GM19372 (cell line): ENCODE measurements around the gene AMBP.
A peak's percentile ranks its signal among the peaks of the same experiment; 100 is the strongest.
"Not testable (repeated sequence)": the region's sequence is repeated elsewhere in the genome, so short reads cannot be mapped to it uniquely, and the experiment has no call there.

Experiments used
- ATAC-seq: cut with Tn5 transposase; IDR thresholded peaks from one replicate; pipeline ENCODE4 v1.9.1; 2021; ENCODE audit warnings: mild to moderate bottlenecking, low read depth, moderate library complexity; ENCODE audit not compliant: unreplicated experiment

AMBP gene

DNA sequence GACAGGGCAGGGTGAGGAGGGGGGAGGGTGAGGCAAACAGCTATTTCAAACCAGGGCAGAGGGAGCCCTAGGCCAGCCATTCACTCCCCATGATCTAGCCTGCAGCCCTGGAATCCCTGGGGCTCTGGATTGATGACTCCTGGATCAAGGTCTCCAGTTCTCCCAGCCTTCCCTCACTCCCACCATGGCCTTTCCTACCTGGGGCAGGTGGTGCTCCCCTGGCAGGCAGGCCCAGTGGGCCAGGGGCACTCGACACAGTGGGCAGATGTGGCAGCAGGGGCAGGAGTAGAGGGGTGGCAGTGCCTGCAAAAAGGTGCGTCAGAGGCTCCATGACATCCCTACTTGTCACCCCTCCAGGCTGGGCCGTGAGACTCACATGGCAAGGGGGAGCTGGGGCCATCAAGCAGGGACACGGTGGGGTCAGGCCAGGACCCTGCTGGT lies 15.0 kb upstream of the AMBP start:
- no peak for ATAC-seq

DNA sequence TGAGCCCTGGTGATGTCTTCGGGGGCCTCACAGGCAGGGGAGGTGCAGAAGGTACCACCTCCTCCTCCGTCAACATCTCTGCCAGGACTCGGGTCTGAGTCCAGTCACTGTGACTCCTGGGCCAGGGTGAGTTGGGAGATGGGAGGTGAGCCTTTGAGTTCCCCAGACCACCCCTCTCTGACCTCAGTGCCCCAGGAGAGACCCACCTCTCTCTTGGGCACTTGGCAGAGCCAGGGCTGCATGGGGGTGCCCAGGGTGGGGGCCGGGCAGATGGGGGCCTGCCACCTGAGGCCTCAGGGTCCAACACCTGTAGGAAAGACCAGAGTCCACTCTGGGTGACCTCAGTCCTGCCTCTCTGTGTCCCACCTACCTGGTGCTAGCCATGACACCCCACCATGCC lies 14.2 kb upstream of the AMBP start:
- no peak for ATAC-seq

DNA sequence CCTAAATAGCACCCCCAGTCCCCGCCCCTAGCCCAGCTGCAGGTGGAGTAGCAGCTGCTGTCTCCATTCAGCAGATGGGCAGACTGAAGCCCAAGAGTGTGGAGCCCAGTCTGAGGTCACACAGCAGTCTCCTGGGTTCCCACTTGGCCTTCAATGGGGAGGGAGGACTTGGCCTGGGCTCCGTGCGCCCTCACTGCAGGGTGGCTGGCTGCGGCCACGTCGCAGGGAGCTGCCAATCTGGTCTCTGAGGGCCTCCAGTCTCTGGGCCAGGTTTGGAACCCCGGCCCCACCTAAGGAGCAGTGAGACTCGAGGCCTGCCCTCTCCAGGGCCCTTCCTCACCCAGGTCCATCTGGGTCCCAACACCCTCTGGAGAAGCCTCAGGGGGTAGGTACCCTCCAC lies 13.6 kb upstream of the AMBP start:
- no peak for ATAC-seq

DNA sequence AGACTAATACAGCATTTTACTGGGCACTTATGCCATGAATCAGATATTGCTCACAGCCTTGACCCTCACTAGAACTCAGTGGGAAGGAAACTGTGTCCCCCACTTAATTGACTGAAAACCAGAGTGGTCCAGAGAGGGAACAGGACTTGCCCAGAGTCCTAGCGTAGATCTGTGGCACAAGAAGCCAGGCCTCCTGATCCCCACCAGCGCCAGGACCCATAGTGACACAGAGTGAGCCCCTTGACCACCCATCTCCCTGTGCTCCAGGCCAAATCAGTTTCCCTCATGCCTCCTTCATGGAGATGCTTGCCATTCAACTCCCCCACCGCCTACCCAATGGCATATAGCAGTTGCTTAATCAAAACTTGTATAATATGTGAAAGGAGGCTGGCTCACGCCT lies 12.7 kb upstream of the AMBP start:
- ATAC-seq: no peak

DNA sequence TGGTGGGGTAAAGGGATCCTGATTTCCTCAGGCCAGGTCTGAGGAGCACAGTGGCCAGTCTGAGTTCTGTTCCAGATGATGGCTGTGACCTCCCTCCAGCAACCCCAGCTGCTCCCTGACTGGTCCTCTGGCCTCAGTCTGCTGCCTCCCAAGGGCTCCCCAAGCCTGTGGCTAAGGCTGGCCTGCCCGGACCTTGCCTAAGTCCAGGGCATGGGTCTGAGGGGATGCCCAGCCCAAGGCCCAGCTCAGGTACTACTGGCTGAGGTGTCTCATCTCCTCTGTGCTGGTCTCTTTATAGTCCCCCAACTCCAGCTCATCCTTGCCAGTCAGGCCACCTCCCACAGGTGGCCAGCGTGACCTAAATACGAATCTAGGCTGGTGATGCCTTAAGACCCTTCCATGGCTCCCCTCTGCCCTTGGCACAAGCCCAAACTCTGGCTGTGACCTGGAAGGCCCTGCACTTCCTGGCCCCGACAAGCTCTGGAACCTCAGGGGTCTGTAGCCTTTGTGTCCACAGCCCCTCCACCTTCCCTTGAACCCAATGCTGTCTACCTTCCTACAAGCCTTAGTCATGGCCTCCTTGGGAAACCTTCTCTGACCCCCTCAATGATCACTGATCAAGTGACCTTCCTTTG lies 11.2 kb upstream of the AMBP start:
- no peak for ATAC-seq

DNA sequence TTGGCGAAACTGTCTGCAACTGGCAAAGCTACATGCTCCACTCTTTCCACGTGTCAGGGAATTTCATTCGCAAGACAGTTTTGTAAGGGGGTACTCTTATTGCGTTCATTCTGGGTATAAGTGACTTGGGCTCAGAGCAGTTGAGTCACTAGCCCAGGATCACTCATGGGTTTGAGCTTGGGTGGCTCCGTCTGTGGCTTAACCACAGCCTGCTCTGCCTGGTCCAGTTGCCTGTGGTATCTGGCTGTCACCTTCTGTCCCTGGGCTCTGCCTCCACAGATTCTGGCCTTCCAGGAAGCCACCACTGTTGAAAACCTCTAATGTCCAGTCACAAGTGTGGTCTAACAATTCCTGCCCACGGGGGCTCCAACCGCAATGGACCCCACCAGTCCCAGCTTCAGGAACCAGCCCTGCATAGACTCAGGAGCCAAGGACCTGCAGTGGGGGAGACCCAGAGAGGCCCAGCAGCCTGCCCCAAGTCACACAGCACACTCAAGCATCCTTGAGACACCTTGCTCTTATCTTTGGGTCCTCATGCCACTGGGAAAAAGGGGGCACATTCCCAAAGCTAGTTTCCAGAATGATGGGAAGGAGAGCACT lies 10.6 kb upstream of the AMBP start:
- ATAC-seq: no peak

DNA sequence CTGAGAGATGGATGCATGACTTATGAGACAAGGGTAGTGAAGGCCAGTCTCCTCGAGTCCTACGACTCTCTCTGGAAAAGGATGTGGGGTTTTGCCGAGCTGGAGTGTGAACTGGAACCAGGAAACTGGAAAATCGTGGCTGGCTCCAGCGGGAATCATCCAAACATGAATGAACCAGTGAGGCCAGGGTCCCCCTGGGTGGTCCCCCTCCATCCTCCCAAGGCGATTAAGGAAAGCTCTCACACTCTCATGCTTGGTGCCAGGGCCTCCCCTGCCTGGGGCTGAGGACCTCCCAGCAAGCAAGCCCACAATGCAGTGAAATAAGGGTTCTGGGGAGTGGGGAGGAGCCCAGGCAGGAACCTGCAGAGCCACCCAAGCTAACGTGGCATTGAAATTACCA lies 9.6 kb upstream of the AMBP start:
- ATAC-seq: no peak

DNA sequence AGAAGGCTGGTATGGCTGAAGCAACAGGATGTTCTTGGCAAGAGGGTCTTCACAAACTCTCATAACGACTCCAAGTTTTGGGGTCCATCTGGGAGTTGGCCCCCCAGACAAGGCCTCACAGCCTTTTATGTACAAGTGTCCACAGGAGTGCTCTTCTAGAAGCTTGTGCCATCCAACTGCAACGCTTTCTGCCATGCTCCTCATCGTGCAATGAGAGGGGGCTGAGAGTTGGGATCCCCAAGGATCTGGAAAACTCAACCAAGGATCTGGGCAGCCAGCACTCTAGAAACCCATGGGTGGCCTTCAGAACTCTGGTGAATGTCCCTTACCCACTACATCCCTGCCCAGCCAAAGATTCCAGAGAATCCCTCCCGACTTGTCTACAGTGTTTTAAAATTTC lies 8.5 kb upstream of the AMBP start:
- no peak for ATAC-seq

DNA sequence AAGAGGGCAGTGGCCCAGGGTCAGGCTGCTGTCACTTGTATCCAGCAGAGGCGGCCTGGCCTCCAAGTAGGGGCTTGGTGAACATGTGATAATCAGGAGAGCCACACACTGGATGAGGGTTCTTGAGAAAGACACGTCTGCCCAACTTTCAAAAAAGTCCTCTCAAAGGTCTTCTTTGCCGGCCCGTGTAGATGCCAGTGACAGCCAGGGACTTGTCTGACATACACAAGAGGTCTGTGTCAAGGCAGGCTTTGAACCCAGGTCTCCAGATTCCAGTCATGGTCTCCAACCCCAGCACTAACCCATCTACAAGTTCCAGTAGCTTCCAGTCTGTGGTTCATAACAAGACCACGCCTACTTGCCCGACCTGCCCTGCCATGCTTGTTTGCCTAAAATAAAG lies 7.9 kb upstream of the AMBP start:
- no peak for ATAC-seq

DNA sequence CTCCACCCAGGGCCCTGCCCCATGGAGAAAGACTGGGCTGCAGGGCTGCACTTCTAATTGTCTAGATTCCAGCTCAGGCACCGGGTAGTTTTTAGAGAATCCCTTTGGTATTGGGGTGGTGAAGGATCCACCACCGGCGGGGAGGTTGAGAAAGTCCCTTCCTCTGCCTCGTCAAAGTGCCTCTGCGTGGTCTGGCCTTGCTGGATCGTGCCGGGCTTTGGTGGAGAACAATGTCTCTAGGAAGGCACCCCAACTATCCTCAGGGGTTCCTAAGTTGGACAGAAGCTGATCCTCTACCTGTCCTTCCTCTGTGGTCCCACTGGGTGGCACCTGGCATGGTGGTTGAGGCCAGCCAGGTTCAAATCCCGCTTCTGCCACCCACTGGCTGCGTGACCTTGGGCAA lies 7.3 kb upstream of the AMBP start:
- ATAC-seq: no peak

DNA sequence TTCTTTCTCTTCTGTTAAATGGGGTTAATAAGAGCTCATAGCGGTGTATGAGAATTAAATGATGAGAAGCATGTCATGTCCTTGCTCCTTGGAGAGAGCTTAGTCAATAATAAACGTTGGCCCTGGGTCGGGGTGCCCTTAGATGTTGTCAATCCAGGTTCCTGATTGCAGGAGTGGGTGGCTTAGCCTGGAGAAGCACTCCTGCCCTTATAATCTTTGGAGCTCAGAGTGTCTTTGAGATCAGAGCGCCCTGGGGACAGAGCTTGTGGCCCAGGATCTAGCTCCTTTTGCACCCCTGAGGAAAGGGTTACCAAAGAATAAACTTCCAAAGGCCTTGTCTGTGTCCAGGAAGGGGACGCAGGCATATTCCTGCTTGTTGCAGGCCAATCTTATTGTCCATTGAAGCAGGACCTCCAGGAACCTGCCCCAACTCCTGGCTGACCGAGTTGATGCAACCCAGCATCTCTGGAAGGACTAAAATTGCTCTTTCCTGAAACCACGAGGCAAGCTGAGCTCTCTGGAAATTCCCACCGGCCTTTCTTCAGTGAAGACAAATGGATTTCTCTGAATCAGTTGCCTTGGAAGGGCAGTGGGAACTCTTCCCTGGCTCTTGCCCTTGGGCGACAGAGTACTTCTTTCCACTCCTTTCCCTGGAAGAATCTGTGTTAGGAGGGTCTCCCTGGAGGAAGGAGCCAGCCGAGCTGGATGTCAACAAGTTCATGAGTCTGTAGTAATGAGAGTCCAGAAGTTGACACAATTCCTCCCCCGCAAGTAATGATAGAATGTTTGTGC lies 6.4 kb upstream of the AMBP start:
- ATAC-seq: no peak

DNA sequence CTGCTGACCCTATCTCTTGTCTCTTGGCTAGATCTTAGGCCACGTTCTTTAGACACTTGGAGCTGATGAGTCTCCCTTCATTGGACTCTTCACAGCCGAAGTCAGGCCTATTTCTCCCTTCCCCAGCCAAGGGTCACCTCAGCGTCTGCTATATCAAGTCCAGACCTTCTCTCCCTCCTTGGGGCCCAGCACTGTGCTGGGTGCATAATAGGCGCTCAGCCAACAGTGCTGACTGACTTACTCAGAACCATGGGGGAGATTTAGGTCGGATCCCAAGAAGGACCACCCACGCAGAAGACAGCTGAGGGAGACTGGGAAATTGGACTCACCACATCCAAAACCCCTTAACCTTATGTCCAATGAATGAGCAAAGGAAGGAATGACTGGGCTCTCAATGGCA lies 5.6 kb upstream of the AMBP start:
- no peak for ATAC-seq

DNA sequence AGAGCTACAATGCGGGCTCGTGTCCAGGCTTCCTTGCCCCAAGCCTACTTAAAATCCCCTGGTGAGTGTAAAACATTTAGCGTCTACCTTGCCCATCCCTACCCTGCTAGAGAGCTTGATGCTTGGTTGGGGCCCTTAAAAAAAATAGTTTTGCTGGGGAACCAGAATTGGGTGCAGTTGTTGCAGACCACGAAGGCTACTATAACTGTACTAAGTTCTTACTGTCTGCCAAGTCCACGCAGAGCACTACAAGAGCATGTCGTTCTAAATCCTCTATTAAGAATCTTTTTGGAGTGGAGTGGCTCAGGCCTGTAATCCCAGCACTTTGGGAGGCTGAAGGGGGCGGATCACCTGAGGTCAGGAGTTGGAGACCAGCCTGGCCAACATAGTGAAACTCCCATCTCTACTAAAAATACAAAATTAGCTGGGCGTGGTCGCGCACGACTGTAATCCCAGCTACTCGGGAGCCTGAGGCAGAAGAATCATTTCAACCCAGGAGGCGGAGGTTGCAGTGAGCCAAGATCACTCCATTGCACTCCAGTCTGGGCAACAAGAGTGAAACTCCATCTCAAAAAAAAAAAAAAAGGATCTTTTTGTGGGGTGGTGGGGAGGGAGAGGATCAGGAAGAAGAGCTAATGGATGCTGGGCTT lies 4.8 kb upstream of the AMBP start:
- ATAC-seq: not testable (repeated sequence)

DNA sequence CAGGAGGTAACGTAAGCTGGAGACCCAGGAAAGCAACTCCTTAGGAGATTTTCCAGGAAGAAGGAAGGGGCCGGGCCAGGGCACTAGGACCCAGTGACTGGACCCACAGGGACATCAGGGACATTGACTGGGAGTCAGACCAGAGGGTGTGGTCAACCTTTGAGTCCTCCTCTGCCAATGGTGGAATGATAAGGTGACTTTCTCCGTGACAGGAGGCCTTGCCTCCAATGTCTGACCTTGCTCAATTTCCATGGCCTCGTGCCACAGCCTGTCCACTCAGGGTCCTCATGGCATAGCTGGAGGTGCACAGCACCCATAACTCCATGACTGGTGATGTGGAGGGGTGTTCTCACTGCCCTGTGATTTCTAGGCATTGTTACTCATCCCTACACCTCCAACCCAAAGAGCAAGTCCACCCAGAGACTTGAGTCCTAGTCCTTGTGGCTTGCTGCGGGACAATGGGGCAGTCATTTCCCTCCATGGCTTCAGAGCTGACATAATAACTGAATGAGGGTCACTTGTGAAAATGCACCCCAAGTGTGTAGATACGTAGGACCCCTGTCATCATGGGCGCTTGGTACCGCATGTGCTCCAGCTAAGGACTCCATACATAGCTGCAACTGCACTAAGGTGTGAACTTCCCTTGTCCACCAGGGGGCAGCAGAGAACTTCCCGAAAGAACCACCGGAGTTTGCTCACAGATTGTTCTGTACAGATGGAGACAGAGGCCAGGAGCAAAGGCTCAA lies 4.1 kb upstream of the AMBP start:
- peak; percentile 85 for ATAC-seq

DNA sequence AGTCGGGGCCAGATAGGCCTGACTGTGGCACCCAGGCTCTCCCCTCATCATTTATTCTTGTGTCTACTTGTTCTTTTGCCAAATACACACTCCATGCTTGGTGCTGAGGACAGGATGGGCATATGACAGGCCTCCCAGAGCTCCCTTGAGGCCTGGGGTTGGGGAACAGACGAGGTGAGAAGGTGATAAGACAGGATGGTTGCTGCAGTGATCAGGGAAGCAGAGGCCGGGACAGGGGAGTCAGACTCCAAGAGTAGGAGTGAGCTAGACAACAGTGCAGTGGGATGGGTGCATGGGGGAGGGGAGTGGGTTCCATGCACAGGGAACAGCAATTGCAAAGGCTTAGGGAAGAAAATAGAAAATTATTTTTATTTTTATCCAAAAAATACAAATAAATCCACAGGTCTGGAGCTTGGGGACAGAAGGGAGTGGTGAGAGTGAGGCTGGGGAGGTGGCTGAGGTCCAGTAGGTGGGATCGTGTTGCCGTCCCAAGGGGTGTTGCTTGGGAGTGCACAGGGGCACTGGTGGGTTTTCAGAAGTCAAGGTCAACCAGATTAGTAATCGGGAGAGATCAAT lies 3.4 kb upstream of the AMBP start:
- no peak for ATAC-seq

DNA sequence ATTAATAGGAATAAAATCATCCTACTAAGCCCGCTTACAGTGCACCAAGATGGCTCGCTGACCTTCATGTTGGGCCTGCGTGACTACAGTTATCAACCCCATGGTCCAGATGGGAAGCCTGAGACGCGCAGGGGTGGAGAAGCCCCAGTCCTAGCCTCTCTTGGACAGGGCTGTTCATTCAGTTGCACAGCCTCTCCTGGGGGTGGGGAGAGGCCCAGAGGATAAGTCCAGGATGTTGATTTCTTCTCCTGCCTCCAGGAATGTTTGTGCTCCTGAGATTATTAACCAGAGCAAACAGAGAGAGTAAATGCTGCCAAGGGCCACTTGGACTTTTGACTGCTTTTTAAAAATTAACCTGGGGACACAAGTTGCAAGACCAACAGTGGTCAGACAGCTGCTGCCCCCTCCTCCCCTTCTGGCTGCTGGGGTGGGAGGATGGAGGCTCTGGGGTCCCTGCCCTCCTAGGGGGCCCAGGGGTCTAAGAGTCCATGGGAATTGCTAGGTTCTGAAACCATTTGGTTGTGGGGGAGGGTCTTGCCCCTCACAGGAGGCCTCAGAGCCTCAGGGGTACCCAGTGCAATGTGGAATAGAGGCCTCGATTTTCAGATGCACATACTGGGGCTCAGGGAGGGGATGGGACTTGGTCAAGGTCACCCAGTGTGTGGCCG lies 2.8 kb upstream of the AMBP start:
- no peak for ATAC-seq

DNA sequence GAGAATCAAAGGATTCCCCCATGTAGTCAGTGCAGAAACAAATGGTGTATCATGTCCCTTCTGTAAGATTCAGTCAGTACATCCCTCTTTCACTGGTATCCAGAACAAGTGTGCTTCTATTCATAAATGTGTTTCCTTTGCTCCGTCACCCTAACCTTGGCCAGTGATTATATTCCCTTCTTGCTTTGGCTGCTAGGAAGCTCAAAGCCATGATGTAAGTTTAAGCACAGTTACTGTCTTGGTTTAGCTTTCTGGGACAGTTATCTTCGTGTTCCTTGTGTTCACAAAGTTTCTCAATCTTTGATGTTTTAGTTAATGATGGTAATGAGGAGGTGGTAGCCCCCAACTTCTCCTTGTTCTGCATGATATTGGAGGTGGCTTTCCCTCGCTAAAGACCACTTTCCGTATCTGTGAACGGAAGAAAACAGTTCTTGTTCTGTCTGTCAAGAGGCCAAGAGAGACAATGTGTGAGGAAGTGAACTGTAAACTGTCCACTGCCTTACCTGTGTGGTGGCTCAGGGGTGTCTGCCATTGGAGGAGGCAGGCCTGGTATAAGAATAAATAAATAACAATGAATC lies 2.2 kb upstream of the AMBP start:
- ATAC-seq: no peak

DNA sequence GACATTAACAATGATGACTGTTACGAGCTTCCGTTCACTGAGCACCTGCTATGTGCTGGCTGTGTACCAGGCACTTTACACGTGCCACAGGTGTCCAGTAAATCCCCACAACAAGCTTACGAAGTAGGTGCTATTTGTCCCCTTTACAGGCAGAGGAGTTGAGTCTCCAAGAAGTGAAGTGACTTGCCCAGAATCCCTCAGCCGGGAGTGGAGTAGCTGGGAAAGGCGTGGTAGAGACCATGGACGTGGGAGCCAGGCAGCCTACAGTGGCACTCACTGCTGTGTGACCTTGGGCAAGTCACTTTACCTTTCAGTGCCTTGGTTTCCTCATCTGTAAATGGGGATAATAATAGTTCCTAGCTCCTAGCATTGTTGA lies 669 bp upstream of the AMBP start:
- ATAC-seq: no peak

DNA sequence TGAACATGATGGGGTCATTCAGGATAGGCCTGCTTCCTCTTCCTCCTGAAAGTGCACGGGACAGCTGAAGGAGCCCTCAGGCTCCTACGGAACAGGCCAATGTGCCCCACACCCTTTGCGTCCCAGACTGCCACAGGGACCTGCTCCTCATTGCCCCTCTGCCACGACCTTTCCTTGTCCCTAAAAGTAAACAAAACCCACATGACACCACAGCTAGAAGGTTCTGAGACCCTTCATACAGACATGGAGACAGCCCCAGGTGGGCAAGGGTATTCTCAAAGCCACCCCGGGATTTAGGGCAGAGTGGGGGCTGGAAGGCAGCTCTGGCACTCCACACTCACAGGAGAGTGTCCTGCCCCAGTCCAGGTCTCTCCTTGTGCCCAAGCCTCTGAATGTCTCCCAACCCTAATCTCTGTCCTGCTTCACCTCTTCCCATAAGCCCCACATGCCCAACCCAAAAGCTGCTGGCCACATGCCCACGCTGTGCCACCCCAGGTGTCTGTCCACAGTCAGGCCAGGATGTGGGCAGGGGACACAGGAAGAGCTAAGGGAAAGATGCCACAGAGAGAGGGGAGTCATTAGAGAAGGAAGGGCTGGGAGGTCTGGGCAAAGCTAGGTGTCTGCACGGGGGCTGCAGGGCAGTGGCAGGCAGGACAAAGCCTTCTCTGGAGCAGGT lies 800 bp downstream of the AMBP start:
- no peak for ATAC-seq
